Astrocyte of the cerebellum (primary cell): ENCODE data around the gene ZNF746.

Experiments
- DNase-seq: peaks from one replicate; pipeline ENCODE4 v3.0.0-alpha.2; 2011; ENCODE audit warnings: low read depth
- H3K4me3 ChIP-seq: 2 replicates; pipeline ENCODE4 v1.5.1; 2011; ENCODE audit warnings: mild to moderate bottlenecking, low read depth, low read length, moderate library complexity
- CTCF ChIP-seq: IDR thresholded peaks from 2 replicates; pipeline ENCODE4 v1.5.1; 2012; ENCODE audit warnings: low read length, low read depth, moderate library complexity, mild to moderate bottlenecking; ENCODE audit errors: missing control alignments
- in situ Hi-C: cut with HindIII; loops from 2 replicates; pipeline ENCODE4 v1.10.0; 2017; ENCODE audit warnings: low sequenced_read_pairs

ZNF746 gene

GRCh38 chr7:149527414-149527813 is 29.8 kb upstream of the ZNF746 start:
- TF ChIP-seq CTCF: no peak

GRCh38 chr7:149525280-149525679 is 27.7 kb upstream of the ZNF746 start:
- TF ChIP-seq CTCF: no peak
- no peak overlapping the region for H3K4me3 ChIP-seq
- in situ Hi-C loops: no loop called here
- no peak for DNase-seq

More at GRCh38 chr7:149527414-149527813, 29.8 kb upstream of the ZNF746 start:
- H3K4me3 ChIP-seq: no peak overlapping the region
- DNase-seq: no peak
- in situ Hi-C loops: no loop called here

GRCh38 chr7:149524394-149524793 is 26.8 kb upstream of the ZNF746 start:
- no peak for DNase-seq
- no peak for TF ChIP-seq CTCF
- in situ Hi-C loops: no loop called here
- H3K4me3 ChIP-seq: no peak overlapping the region

GRCh38 chr7:149510248-149510647 is 12.6 kb upstream of the ZNF746 start:
- no peak for TF ChIP-seq CTCF
- H3K4me3 ChIP-seq: no peak overlapping the region
- in situ Hi-C loops: no loop called here
- DNase-seq: no peak

GRCh38 chr7:149509774-149510173 is 12.2 kb upstream of the ZNF746 start:
- in situ Hi-C loops: no loop called here
- H3K4me3 ChIP-seq: no peak overlapping the region
- no peak for DNase-seq
- no peak for TF ChIP-seq CTCF

- no peak overlapping the region for H3K4me3 ChIP-seq
- in situ Hi-C loops: no loop called here
- DNase-seq: no peak
- no peak for TF ChIP-seq CTCF
Observed at GRCh38 chr7:149505551-149505950, 7.9 kb upstream of the ZNF746 start.

- no peak for DNase-seq
- no peak overlapping the region for H3K4me3 ChIP-seq
- in situ Hi-C loops: no loop called here
- no peak for TF ChIP-seq CTCF
Observed at GRCh38 chr7:149501651-149502050, 4.0 kb upstream of the ZNF746 start.
